Glutamatergic neuron (in vitro differentiated cells): ENCODE measurements around the gene RPA1. TPM values are rescaled to one million over a fixed set of nuclear protein-coding genes. Genes with fewer than 3 reads are reported as not detected.

Source experiments
- DNase-seq: peaks from one replicate; pipeline ENCODE4 v3.0.0; 2022
- H3K27ac Mint-ChIP-seq: one replicate; pipeline ENCODE4 v1.8.0; 2020; ENCODE audit warnings: mild to moderate bottlenecking, mixed read lengths, inconsistent platforms; ENCODE audit not compliant: unreplicated experiment
- H3K27me3 Mint-ChIP-seq: one replicate; pipeline ENCODE4 v1.8.0; 2020; ENCODE audit warnings: mild to moderate bottlenecking, moderate library complexity, mixed read lengths, inconsistent platforms; ENCODE audit not compliant: unreplicated experiment
- H3K36me3 Mint-ChIP-seq: one replicate; pipeline ENCODE4 v1.8.0; 2020; ENCODE audit warnings: mild to moderate bottlenecking, mixed read lengths, inconsistent platforms; ENCODE audit not compliant: unreplicated experiment
- H3K4me1 Mint-ChIP-seq: one replicate; pipeline ENCODE4 v1.8.0; 2020; ENCODE audit warnings: mild to moderate bottlenecking, low read depth, mixed read lengths, inconsistent platforms; ENCODE audit not compliant: unreplicated experiment
- H3K4me3 Mint-ChIP-seq: one replicate; pipeline ENCODE4 v1.8.0; 2020; ENCODE audit warnings: mild to moderate bottlenecking, mixed read lengths, inconsistent platforms; ENCODE audit not compliant: unreplicated experiment
- H3K9me3 Mint-ChIP-seq: one replicate; pipeline ENCODE4 v1.8.0; 2020; ENCODE audit warnings: mild to moderate bottlenecking, moderate library complexity, mixed read lengths, inconsistent platforms; ENCODE audit not compliant: unreplicated experiment
- total RNA-seq: library from RNA; stranded (reverse); fragmentation: NEBNext Ultra II Directional; extraction: Animal tissue kit (Norgen Biotek cat#: 25700); gene quantifications from one replicate; pipeline ENCODE4 v1.2.1, GENCODE V29; 2021; ENCODE audit not compliant: unreplicated experiment
- TF ChIP-seq, protein P1 (sequence below): fragments of 200-600 bp; sonication (generic); IDR thresholded peaks from one replicate; pipeline ENCODE4 v1.5.0; 2021; ENCODE audit not compliant: partially characterized antibody, unreplicated experiment

Gene RPA1
- total RNA-seq, 1 donor from 2014 or later, result 43.4 TPM

DNA sequence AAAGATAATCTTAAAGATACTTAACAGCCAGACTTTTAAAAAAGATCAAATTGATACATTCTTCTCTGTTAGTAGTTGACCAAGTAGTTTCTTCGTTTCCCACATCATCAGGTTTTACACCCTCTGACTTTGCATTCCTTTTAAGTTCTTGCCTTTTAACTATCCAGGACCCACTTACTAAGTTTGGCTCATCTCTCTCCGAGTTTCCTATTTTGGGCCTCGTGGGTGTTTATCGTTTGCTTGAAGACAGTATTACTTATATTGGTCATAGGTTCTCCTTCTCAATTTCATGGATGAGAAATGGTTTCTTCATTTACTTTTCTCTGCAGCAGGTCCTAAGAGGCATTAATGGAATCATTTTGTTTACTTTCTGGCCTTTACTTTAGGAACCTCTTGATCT, 43.2 kb downstream of the RPA1 start:
- Mint-ChIP-seq H3K4me1 (no peaks in the 10 kb centered on the region), H3K9me3 (peaks cover 1% of the 10 kb centered on the region), H3K27ac (no peak overlapping the region), H3K4me3 (no peak overlapping the region), H3K36me3 (no peaks in the 10 kb centered on the region), H3K27me3 (no peaks in the 10 kb centered on the region)
- DNase-seq, result no peak
- TF ChIP-seq, protein P1, sequence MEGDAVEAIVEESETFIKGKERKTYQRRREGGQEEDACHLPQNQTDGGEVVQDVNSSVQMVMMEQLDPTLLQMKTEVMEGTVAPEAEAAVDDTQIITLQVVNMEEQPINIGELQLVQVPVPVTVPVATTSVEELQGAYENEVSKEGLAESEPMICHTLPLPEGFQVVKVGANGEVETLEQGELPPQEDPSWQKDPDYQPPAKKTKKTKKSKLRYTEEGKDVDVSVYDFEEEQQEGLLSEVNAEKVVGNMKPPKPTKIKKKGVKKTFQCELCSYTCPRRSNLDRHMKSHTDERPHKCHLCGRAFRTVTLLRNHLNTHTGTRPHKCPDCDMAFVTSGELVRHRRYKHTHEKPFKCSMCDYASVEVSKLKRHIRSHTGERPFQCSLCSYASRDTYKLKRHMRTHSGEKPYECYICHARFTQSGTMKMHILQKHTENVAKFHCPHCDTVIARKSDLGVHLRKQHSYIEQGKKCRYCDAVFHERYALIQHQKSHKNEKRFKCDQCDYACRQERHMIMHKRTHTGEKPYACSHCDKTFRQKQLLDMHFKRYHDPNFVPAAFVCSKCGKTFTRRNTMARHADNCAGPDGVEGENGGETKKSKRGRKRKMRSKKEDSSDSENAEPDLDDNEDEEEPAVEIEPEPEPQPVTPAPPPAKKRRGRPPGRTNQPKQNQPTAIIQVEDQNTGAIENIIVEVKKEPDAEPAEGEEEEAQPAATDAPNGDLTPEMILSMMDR, result no peak

DNA sequence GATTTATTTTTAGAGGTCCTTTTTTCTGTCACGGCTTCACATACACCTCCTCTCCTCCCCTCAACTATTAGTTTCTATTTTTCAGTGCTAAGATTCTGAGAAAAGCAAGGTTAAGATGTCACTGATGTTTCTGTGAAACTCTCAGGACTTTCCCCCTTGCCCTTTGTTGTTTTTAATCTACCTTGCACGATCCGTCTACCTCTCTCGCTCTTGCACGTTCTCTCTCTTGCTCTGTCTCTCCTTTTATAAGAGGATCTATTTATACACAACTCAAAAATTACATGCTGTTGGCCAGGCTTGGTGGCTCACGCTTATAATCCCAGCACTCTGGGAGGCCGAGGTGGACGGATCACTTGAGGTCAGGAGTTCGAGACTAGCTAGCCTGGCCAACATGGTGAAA, 43.6 kb downstream of the RPA1 start:
- Mint-ChIP-seq H3K27ac (no peak overlapping the region), H3K36me3 (no peaks in the 10 kb centered on the region), H3K4me1 (no peaks in the 10 kb centered on the region), H3K4me3 (no peak overlapping the region), H3K9me3 (peaks cover 1% of the 10 kb centered on the region), H3K27me3 (no peaks in the 10 kb centered on the region)
- TF ChIP-seq, protein P1, result no peak
- no peak for DNase-seq

DNA sequence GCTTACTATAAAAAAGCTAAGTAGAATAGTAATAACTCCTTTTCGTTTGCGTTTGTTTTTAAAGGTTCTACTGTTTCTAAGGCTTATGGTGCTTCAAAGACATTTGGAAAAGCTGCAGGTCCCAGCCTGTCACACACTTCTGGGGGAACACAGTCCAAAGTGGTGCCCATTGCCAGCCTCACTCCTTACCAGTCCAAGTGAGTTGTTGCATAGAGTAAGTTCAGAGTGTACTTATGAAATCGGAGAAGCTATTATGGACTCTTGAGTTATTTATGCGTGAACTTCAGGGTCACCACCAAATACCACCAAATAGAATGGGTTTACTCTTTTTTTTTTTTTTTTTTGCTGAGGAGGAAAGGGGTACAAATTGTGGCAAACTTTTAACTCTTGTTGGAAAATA, 45.8 kb downstream of the RPA1 start:
- H3K27me3 Mint-ChIP-seq, result no peaks in the 10 kb centered on the region
- H3K9me3 Mint-ChIP-seq, result peaks cover 4% of the 10 kb centered on the region
- H3K4me1 Mint-ChIP-seq, result no peaks in the 10 kb centered on the region
- no peak for DNase-seq
- TF ChIP-seq, protein P1, result no peak
- no peak overlapping the region for H3K27ac Mint-ChIP-seq
- peaks cover 5% of the 10 kb centered on the region for H3K36me3 Mint-ChIP-seq
- H3K4me3 Mint-ChIP-seq, result no peak overlapping the region

DNA sequence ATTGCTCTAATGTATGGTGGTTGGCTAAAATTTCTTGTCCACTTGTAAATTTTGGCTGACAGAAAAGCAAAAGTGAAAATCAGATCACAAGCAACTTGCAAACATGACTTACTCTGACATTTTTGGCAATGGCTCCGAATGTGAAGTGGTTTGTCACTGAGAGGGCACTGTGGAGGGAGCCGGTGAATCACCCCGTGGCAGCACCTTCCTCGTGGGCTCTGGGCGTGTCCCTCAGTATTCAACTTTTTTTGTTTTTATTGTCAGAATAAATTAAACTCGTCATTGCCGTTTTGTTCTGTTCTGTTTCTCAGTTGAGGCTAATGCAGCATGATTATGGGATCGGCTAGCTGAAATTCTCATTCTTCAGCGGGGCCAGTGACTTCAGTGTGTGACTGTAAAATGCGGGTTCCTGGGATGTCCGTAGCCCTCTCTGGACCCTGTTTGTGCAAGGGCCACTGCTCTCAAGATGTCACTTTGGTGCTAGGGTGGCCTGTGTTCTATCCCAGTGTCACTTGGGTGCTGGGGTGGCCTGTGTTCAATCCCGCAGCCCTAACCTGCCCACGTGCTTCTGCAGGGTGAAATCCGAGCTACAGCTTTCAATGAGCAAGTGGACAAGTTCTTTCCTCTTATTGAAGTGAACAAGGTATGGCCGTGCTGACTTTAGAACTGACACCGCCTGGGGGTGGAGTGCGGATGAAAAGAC, 48.8 kb downstream of the RPA1 start:
- H3K9me3 Mint-ChIP-seq, result peaks cover 4% of the 10 kb centered on the region
- TF ChIP-seq, protein P1, result no peak
- no peaks in the 10 kb centered on the region for H3K27me3 Mint-ChIP-seq
- DNase-seq, result no peak
- no peak overlapping the region for H3K27ac Mint-ChIP-seq
- no peaks in the 10 kb centered on the region for H3K4me1 Mint-ChIP-seq
- H3K36me3 Mint-ChIP-seq, result peaks cover 5% of the 10 kb centered on the region
- no peak overlapping the region for H3K4me3 Mint-ChIP-seq

DNA sequence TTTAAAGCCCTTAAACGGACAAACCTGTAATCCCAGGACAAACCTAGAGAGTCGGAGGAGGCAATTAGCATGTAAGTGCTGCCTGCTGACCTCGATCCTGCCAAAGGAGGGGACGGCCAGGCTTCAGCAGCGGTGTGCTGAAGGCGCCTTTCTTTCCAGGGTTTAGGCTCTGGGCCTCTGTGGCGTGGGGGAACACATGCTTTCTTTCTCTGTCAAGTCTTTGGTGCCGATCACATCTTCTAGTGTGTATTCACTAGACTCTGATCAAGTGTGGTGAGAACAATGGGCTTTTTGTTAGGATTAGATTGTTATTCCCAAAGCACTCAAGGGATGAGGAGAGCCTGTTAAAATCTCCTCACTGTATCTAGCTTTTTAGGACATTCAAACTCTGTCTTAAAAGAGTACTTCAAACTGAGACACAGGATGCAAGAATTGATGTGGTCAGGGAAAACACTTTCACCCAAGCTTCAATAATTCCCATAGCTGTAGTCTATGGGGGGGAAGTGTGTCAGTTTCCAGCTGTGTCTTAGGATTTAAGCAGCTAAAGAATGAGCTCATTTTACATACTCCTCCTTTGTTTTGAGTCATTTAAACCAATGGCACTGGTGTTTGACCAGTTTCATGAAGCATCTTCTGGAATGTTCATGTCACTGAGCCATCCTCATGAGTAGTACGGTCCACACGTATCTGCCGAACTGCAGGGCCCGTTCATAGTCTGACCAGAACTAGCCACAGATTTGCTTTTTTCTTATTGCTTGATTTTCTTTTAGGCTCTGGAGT, 51.2 kb downstream of the RPA1 start:
- Mint-ChIP-seq H3K9me3 (peaks cover 4% of the 10 kb centered on the region), H3K36me3 (peaks cover 16% of the 10 kb centered on the region), H3K4me1 (no peaks in the 10 kb centered on the region), H3K27ac (no peak overlapping the region), H3K4me3 (no peak overlapping the region), H3K27me3 (no peaks in the 10 kb centered on the region)
- DNase-seq, result no peak
- TF ChIP-seq, protein P1, result no peak
